Vagina (tissue), 2 donors: Measurements from ENCODE around the gene KRTAP19-3. TPM values are rescaled to one million over a fixed set of nuclear protein-coding genes. Genes with fewer than 3 reads are reported as not detected.
"Not testable (repeated sequence)": the region's sequence is repeated elsewhere in the genome, so short reads cannot be mapped to it uniquely, and the experiment has no call there.

ENCODE experiments used
- DNase-seq, 2 donors: peaks; one replicate each; pipeline ENCODE4 v3.0.0-alpha.2; 2017; ENCODE audit errors: extremely low spot score in 2 of 2
- H3K27ac ChIP-seq: fragments of 200-600 bp; sonication (generic); one replicate; pipeline ENCODE4 v1.5.1; 2019
- H3K27me3 ChIP-seq: fragments of 200-600 bp; sonication (generic); one replicate; pipeline ENCODE4 v1.5.1; 2019
- H3K36me3 ChIP-seq, 2 donors: fragments of 200-600 bp; sonication (generic); one replicate each; pipeline ENCODE4 v1.5.1; 2017 to 2019
- H3K4me1 ChIP-seq: fragments of 200-600 bp; sonication (generic); one replicate; pipeline ENCODE4 v1.5.1; 2019
- H3K4me3 ChIP-seq, 2 donors: fragments of 200-600 bp; sonication (generic); 1 replicate in 1 of 2; 2 replicates in 1 of 2; pipeline ENCODE4 v1.5.1; 2016 to 2019
- H3K9me3 ChIP-seq: fragments of 200-600 bp; sonication (generic); one replicate; pipeline ENCODE4 v1.5.1; 2019
- POLR2A ChIP-seq, 2 donors: fragments of 450-650 bp; IDR thresholded peaks; one replicate each; pipeline ENCODE4 v1.6.1; 2017; ENCODE audit warnings: antibody characterized with exemption in 2 of 2, mild to moderate bottlenecking in 2 of 2, moderate library complexity in 2 of 2
- POLR2AphosphoS5 ChIP-seq, 2 donors: sonication (generic); formaldehyde crosslinking; IDR thresholded peaks; one replicate each; pipeline ENCODE4 v1.9.0; 2017; ENCODE audit warnings: antibody characterized with exemption in 2 of 2, mild to moderate bottlenecking in 2 of 2, low read depth in 1 of 2; ENCODE audit not compliant: insufficient read depth in 1 of 2
- intact Hi-C: fragments of 100-400 bp; cut with DNase I; formaldehyde crosslinking; loops from one replicate; pipeline ENCODE4 v1.15.1; 2023
- total RNA-seq: library from RNA; depleted of rRNA; stranded (reverse); fragments of >200 nt; gene quantifications from one replicate; pipeline ENCODE4 v1.2.3, GENCODE V29; 2016
- TF ChIP-seq, protein P1 (sequence below), 3 experiments: fragments of 450-650 bp in 2 of 3; fragments of 200-600 bp in 1 of 3; sonication (generic) in 1 of 3; IDR thresholded peaks; one replicate each; pipeline ENCODE4 v1.5.1; 2017 to 2019; ENCODE audit warnings: antibody characterized with exemption in 3 of 3, mild to moderate bottlenecking in 2 of 3, moderate library complexity in 2 of 3

The KRTAP19-3 gene
- total RNA-seq: not detected

DNA sequence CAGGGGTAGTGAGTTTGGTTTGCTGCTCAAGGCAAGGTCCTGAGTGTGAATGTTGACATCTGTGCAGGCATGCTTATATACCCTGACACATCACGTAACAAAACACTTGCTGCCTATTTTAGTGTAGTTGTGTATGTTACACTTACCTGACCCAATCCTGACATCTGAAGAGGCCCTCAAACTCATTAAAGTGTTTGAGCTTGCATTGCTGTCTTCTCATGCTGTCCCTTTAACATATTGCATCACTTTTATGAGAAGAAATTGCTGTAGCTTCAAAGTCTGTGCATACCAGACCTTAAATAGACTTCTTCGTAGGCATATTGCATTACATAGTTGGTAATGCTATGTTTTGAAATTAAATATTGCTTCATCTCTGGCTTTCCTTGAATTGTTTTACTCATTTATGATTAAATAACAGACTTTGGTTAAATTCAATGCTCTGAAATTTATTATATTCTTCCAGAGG is at the start of gene KRTAP19-3:
KRTAP19-3 (minus strand) TSS at position 51 of the 466 bp plus-strand sequence. CDS start 56 bp downstream, outside the sequence.
- no peaks in the 10 kb centered on the region for H3K4me1 ChIP-seq
- TF ChIP-seq POLR2AphosphoS5 (IDR thresholded peaks at IDR 0.05; ENCODE audit: insufficient read depth in 1 of 2, low read depth in 1 of 2): no peak
- TF ChIP-seq, protein P1, sequence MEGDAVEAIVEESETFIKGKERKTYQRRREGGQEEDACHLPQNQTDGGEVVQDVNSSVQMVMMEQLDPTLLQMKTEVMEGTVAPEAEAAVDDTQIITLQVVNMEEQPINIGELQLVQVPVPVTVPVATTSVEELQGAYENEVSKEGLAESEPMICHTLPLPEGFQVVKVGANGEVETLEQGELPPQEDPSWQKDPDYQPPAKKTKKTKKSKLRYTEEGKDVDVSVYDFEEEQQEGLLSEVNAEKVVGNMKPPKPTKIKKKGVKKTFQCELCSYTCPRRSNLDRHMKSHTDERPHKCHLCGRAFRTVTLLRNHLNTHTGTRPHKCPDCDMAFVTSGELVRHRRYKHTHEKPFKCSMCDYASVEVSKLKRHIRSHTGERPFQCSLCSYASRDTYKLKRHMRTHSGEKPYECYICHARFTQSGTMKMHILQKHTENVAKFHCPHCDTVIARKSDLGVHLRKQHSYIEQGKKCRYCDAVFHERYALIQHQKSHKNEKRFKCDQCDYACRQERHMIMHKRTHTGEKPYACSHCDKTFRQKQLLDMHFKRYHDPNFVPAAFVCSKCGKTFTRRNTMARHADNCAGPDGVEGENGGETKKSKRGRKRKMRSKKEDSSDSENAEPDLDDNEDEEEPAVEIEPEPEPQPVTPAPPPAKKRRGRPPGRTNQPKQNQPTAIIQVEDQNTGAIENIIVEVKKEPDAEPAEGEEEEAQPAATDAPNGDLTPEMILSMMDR (IDR thresholded peaks at IDR 0.05): no peak
- TF ChIP-seq POLR2A (IDR thresholded peaks at IDR 0.05): no peak
- H3K4me3 ChIP-seq: no peak within 1 kb of the TSS
- no peaks in the 10 kb centered on the region for H3K9me3 ChIP-seq
- no peaks in the 10 kb centered on the region for H3K27me3 ChIP-seq
- no peak for DNase-seq
- no peak within 1 kb of the TSS for H3K27ac ChIP-seq
- H3K36me3 ChIP-seq: no peaks in the 10 kb centered on the region
- intact Hi-C loops: no loop called here

DNA sequence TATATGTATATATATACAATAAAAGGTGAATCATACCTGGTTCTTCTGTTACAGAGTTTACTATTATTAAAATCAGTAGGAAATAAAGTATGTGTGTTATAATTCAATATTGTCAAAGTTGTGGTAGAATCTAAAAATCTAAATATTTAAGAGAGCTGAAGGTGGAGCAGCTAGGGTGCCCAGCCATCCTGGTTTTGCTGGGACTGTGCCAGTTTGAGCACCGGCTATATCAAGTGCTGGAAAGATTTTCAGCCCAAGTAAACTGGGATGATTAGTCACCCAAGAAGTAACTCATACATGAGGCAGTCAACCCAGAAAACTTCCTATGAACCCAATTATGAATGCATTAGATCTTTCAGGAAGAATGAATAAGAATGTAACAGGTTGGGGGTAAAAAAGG is 27.1 kb upstream of the KRTAP19-3 start:
- no peak for TF ChIP-seq POLR2AphosphoS5 (IDR thresholded peaks at IDR 0.05; ENCODE audit: insufficient read depth in 1 of 2, low read depth in 1 of 2)
- TF ChIP-seq POLR2A (IDR thresholded peaks at IDR 0.05): no peak
- TF ChIP-seq, protein P1 (IDR thresholded peaks at IDR 0.05): no peak
- intact Hi-C loops: no loop called here
- Histone ChIP-seq H3K36me3 (no peaks in the 10 kb centered on the region), H3K27me3 (no peaks in the 10 kb centered on the region), H3K27ac (no peak overlapping the region), H3K4me1 (no peaks in the 10 kb centered on the region), H3K4me3 (no peak overlapping the region), H3K9me3 (no peaks in the 10 kb centered on the region)
- no peak for DNase-seq

DNA sequence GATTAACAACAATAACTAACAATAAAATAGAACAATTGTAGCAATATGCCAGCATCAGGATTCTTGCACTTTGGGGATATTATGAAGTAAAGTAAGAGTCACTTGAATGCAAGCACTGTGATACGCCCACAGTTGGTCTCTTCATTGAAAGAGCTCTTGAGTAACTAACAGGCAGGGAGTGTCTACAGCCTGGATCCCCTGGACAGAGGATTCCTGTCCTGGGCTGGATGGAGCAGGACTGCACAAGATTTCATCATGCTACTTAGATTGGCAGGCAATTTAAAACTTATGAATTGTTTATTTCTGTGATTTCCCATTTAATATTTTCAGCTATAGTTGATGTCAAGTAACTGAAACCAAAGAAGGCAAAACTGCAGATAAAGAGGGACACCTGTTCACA is 23.9 kb upstream of the KRTAP19-3 start:
- H3K9me3 ChIP-seq: no peaks in the 10 kb centered on the region
- H3K4me3 ChIP-seq: no peak overlapping the region
- no peak for TF ChIP-seq POLR2A (IDR thresholded peaks at IDR 0.05)
- no peak for TF ChIP-seq POLR2AphosphoS5 (IDR thresholded peaks at IDR 0.05; ENCODE audit: insufficient read depth in 1 of 2, low read depth in 1 of 2)
- TF ChIP-seq, protein P1 (IDR thresholded peaks at IDR 0.05): no peak
- H3K27ac ChIP-seq: no peak overlapping the region
- DNase-seq: no peak
- no peaks in the 10 kb centered on the region for H3K27me3 ChIP-seq
- no peaks in the 10 kb centered on the region for H3K36me3 ChIP-seq
- H3K4me1 ChIP-seq: no peaks in the 10 kb centered on the region
- intact Hi-C loops: no loop called here

DNA sequence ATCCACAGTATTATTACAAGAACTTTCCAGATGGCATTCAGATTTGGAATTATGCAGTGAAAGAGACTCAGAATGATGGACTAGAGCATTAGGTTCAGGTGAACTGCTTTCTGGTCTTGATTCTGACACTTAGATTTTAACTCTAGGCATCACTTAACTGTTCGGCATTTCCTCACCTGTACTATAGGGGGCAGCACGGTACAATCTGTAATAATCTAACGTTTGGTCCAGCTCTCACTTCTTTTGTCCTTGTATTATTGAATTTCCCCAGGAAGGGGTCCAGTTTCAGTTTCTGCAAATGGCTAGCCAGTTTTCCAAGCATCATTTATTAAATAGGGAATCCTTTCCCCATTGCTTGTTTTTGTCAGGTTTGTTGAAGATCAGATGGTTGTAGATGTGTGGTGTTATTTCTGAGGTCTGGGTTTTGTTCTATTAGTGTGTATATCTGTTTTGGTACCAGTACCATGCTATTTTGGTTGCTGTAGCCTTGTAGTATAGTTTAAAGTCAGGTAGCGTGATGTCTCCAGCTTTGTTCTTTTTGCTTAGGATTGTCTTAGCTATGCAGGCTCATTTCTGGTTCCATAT is 13.9 kb upstream of the KRTAP19-3 start:
- H3K9me3 ChIP-seq, intact Hi-C loops, H3K27ac ChIP-seq, H3K4me1 ChIP-seq, H3K4me3 ChIP-seq, H3K27me3 ChIP-seq, H3K36me3 ChIP-seq, DNase-seq: not testable (repeated sequence)

- intact Hi-C loops: no loop called here
- Histone ChIP-seq H3K4me1 (no peaks in the 10 kb centered on the region), H3K4me3 (no peak within 1 kb of the TSS), H3K36me3 (no peaks in the 10 kb centered on the region), H3K27ac (no peak within 1 kb of the TSS), H3K9me3 (no peaks in the 10 kb centered on the region), H3K27me3 (no peaks in the 10 kb centered on the region)
- no peak for TF ChIP-seq POLR2AphosphoS5 (IDR thresholded peaks at IDR 0.05; ENCODE audit: insufficient read depth in 1 of 2, low read depth in 1 of 2)
- TF ChIP-seq, protein P1 (IDR thresholded peaks at IDR 0.05): no peak
- TF ChIP-seq POLR2A (IDR thresholded peaks at IDR 0.05): no peak
- no peak for DNase-seq
These were observed 10.2 kb upstream of the KRTAP19-3 start, which contains the start of gene KRTAP19-5 for GRCh38 chr21:30502041-30502440. Gene KRTAP19-5 (minus strand): TSS chr21:30502141. CDS start chr21:30502090, 51 bp downstream.
